GM12878 (cell line): ENCODE measurements around the gene CCBE1.

Source experiments
- CTCF ChIP-seq, 3 experiments: IDR thresholded peaks in 2 of 3; conservative IDR thresholded peaks in 1 of 3; 2 replicates each; pipeline ENCODE4 v1.5.1; 2011; ENCODE audit warnings: low read depth in 3 of 3, low read length in 3 of 3, mild to moderate bottlenecking in 3 of 3, control low read depth in 2 of 3, moderate library complexity in 2 of 3, inconsistent platforms in 1 of 3, mixed read lengths in 1 of 3; ENCODE audit not compliant: control insufficient read depth in 2 of 3, insufficient read depth in 1 of 3; ENCODE audit errors: extremely low read depth in 1 of 3
- DPF2 ChIP-seq: fragments of 450-650 bp; IDR thresholded peaks from 2 replicates; pipeline ENCODE4 v1.6.1; 2017; ENCODE audit warnings: mild to moderate bottlenecking
- GABPA ChIP-seq: IDR thresholded peaks from 2 replicates; pipeline ENCODE4 v1.6.1; 2014; ENCODE audit warnings: antibody characterized with exemption, low read depth, mild to moderate bottlenecking, inconsistent platforms
- SREBF1 ChIP-seq: IDR thresholded peaks from 2 replicates; pipeline ENCODE4 v1.6.1; 2012; ENCODE audit warnings: mild to moderate bottlenecking, low read length
- TF ChIP-seq, protein P1 (sequence below): IDR thresholded peaks from 2 replicates; pipeline ENCODE4 v1.6.1; 2012; ENCODE audit warnings: low read length, inconsistent platforms

- TF ChIP-seq GABPA (no peak), CTCF (IDR thresholded peaks at IDR 0.05 in 2 of 3, conservative IDR thresholded peaks at IDR 0.05 in 1 of 3; ENCODE audit: control insufficient read depth in 2 of 3, extremely low read depth in 1 of 3, insufficient read depth in 1 of 3, low read depth in 3 of 3, low read length in 3 of 3) (no peak), SREBF1 (no peak), DPF2 (no peak)
- TF ChIP-seq, protein P1, sequence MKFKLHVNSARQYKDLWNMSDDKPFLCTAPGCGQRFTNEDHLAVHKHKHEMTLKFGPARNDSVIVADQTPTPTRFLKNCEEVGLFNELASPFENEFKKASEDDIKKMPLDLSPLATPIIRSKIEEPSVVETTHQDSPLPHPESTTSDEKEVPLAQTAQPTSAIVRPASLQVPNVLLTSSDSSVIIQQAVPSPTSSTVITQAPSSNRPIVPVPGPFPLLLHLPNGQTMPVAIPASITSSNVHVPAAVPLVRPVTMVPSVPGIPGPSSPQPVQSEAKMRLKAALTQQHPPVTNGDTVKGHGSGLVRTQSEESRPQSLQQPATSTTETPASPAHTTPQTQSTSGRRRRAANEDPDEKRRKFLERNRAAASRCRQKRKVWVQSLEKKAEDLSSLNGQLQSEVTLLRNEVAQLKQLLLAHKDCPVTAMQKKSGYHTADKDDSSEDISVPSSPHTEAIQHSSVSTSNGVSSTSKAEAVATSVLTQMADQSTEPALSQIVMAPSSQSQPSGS: no peak
These were observed 178.5 kb downstream of the CCBE1 start for GRCh38 chr18:59518705-59519104.
